Subcutaneous abdominal adipose tissue (tissue), 5 donors: ENCODE data around the gene OGT.

Experiments used
- H3K27ac ChIP-seq: one replicate; pipeline ENCODE4 v1.7.0; 2013; ENCODE audit warnings: low read depth, mild to moderate bottlenecking, inconsistent platforms, low read length, moderate library complexity
- H3K27me3 ChIP-seq, 5 donors: one replicate each; pipeline ENCODE4 v1.7.0; 2013; ENCODE audit warnings: low read length in 5 of 5, inconsistent platforms in 1 of 5; ENCODE audit not compliant: control insufficient read depth in 5 of 5, insufficient read depth in 4 of 5
- H3K36me3 ChIP-seq, 5 donors: one replicate each; pipeline ENCODE4 v1.7.0; 2013; ENCODE audit warnings: low read length in 5 of 5; ENCODE audit not compliant: control insufficient read depth in 5 of 5, insufficient read depth in 5 of 5
- H3K4me1 ChIP-seq, 5 donors: one replicate each; pipeline ENCODE4 v1.7.0; 2013; ENCODE audit warnings: low read length in 5 of 5, mild to moderate bottlenecking in 3 of 5, moderate library complexity in 1 of 5; ENCODE audit not compliant: control insufficient read depth in 5 of 5, insufficient read depth in 5 of 5
- H3K4me3 ChIP-seq, 5 donors: one replicate each; pipeline ENCODE4 v1.7.0; 2013; ENCODE audit warnings: low read length in 5 of 5, low read depth in 1 of 5
- H3K9ac ChIP-seq, 5 donors: one replicate each; pipeline ENCODE4 v1.7.0; 2013; ENCODE audit warnings: low read length in 5 of 5, mild to moderate bottlenecking in 4 of 5, moderate library complexity in 3 of 5
- H3K9me3 ChIP-seq, 5 donors: one replicate each; pipeline ENCODE4 v1.7.0; 2013; ENCODE audit warnings: low read length in 5 of 5; ENCODE audit not compliant: control insufficient read depth in 5 of 5
- donor health status: healthy.
- donor health status: healthy.
- donor health status: healthy.
- donor health status: healthy.
- donor health status: healthy.

Gene OGT

GRCh38 chrX:71534773-71535544 is 2.1 kb downstream of the OGT start:
- H3K4me1 ChIP-seq = peaks cover 0 to 29% (median 21%) of the 10 kb centered on the region in 5 donors
- peak overlapping the region; percentile 98 for H3K27ac ChIP-seq
- H3K9ac ChIP-seq = peak overlapping the region; percentile 77 to 95 (median 90)

GRCh38 chrX:71536285-71536684 is 3.4 kb downstream of the OGT start:
- Histone ChIP-seq H3K4me1 (peaks cover 0 to 34% (median 27%) of the 10 kb centered on the region in 5 donors), H3K27ac (peak overlapping the region; percentile 98), H3K9me3 (peaks cover 0 to 6% (median 0%) of the 10 kb centered on the region in 5 donors), H3K36me3 (peaks cover 0 to 5% (median 3%) of the 10 kb centered on the region in 5 donors), H3K9ac (peak overlapping the region in 1 of 5 donors; percentile 45), H3K27me3 (peaks cover 0 to 3% (median 0%) of the 10 kb centered on the region in 5 donors), H3K4me3 (peak overlapping the region in 4 of 5 donors; percentile 20 to 40 (median 29))

More at GRCh38 chrX:71534773-71535544, 2.1 kb downstream of the OGT start:
- H3K4me3 ChIP-seq = peak overlapping the region; percentile 79 to 98 (median 91)
- peaks cover 0 to 5% (median 2%) of the 10 kb centered on the region in 5 donors for H3K36me3 ChIP-seq
- H3K27me3 ChIP-seq = peaks cover 0 to 3% (median 0%) of the 10 kb centered on the region in 5 donors
- H3K9me3 ChIP-seq = peaks cover 0 to 6% (median 0%) of the 10 kb centered on the region in 5 donors

GRCh38 chrX:71537743-71538142 is 4.8 kb downstream of the OGT start:
- Histone ChIP-seq H3K9me3 (peaks cover 0 to 6% (median 0%) of the 10 kb centered on the region in 5 donors), H3K9ac (no peak overlapping the region), H3K27me3 (peaks cover 0 to 3% (median 0%) of the 10 kb centered on the region in 5 donors), H3K27ac (no peak overlapping the region), H3K36me3 (peaks cover 0 to 5% (median 3%) of the 10 kb centered on the region in 5 donors), H3K4me1 (peaks cover 0 to 40% (median 37%) of the 10 kb centered on the region in 5 donors), H3K4me3 (no peak overlapping the region)

- Histone ChIP-seq H3K27ac (peak overlapping the region; percentile 68), H3K36me3 (peaks cover 0 to 10% (median 9%) of the 10 kb centered on the region in 5 donors), H3K4me1 (peaks cover 0 to 38% (median 36%) of the 10 kb centered on the region in 5 donors)
Measured at GRCh38 chrX:71540801-71541200, 7.9 kb downstream of the OGT start.

GRCh38 chrX:71541210-71542022 is 8.5 kb downstream of the OGT start:
- H3K9ac ChIP-seq = no peak overlapping the region
- H3K27me3 ChIP-seq = peaks cover 0 to 4% (median 0%) of the 10 kb centered on the region in 5 donors
- H3K4me3 ChIP-seq = no peak overlapping the region
- H3K4me1 ChIP-seq = peaks cover 0 to 34% (median 32%) of the 10 kb centered on the region in 5 donors
- H3K36me3 ChIP-seq = peaks cover 0 to 16% (median 12%) of the 10 kb centered on the region in 5 donors
- H3K27ac ChIP-seq = peak overlapping the region; percentile 68
- H3K9me3 ChIP-seq = no peaks in the 10 kb centered on the region

More at GRCh38 chrX:71540801-71541200, 7.9 kb downstream of the OGT start:
- H3K27me3 ChIP-seq = peaks cover 0 to 4% (median 0%) of the 10 kb centered on the region in 5 donors
- no peak overlapping the region for H3K9ac ChIP-seq
- no peaks in the 10 kb centered on the region for H3K9me3 ChIP-seq
- no peak overlapping the region for H3K4me3 ChIP-seq

GRCh38 chrX:71542411-71542810 is 9.5 kb downstream of the OGT start:
- H3K4me3 ChIP-seq = no peak overlapping the region
- peak overlapping the region; percentile 68 for H3K27ac ChIP-seq
- H3K9me3 ChIP-seq = no peaks in the 10 kb centered on the region
- H3K9ac ChIP-seq = no peak overlapping the region
- peaks cover 0 to 4% (median 0%) of the 10 kb centered on the region in 5 donors for H3K27me3 ChIP-seq
- H3K36me3 ChIP-seq = peaks cover 0 to 26% (median 21%) of the 10 kb centered on the region in 5 donors
- H3K4me1 ChIP-seq = peaks cover 0 to 33% (median 30%) of the 10 kb centered on the region in 5 donors

GRCh38 chrX:71542825-71543224 is 9.9 kb downstream of the OGT start:
- no peak overlapping the region for H3K4me3 ChIP-seq
- peaks cover 1 to 28% (median 22%) of the 10 kb centered on the region in 5 donors for H3K36me3 ChIP-seq
- H3K9me3 ChIP-seq = no peaks in the 10 kb centered on the region
- peaks cover 0 to 4% (median 0%) of the 10 kb centered on the region in 5 donors for H3K27me3 ChIP-seq
- H3K27ac ChIP-seq = peak overlapping the region; percentile 68
- H3K9ac ChIP-seq = no peak overlapping the region
- peaks cover 0 to 31% (median 26%) of the 10 kb centered on the region in 5 donors for H3K4me1 ChIP-seq

- no peak overlapping the region for H3K9ac ChIP-seq
- no peak overlapping the region for H3K4me3 ChIP-seq
- peak overlapping the region; percentile 68 for H3K27ac ChIP-seq
- H3K9me3 ChIP-seq = no peaks in the 10 kb centered on the region
- peaks cover 4 to 32% (median 25%) of the 10 kb centered on the region in 5 donors for H3K36me3 ChIP-seq
- peaks cover 0 to 4% (median 0%) of the 10 kb centered on the region in 5 donors for H3K27me3 ChIP-seq
- peaks cover 0 to 29% (median 24%) of the 10 kb centered on the region in 5 donors for H3K4me1 ChIP-seq
Measured at GRCh38 chrX:71543316-71543715, 10.4 kb downstream of the OGT start.

- Histone ChIP-seq H3K27me3 (peaks cover 0 to 4% (median 0%) of the 10 kb centered on the region in 5 donors), H3K27ac (no peak overlapping the region), H3K36me3 (peaks cover 4 to 42% (median 28%) of the 10 kb centered on the region in 5 donors), H3K4me3 (no peak overlapping the region), H3K9me3 (no peaks in the 10 kb centered on the region), H3K4me1 (peaks cover 0 to 21% (median 20%) of the 10 kb centered on the region in 5 donors), H3K9ac (no peak overlapping the region)
Measured at GRCh38 chrX:71545364-71545763, 12.5 kb downstream of the OGT start.
